ENCODE results near the gene SNRK.

SNRK gene

DNA sequence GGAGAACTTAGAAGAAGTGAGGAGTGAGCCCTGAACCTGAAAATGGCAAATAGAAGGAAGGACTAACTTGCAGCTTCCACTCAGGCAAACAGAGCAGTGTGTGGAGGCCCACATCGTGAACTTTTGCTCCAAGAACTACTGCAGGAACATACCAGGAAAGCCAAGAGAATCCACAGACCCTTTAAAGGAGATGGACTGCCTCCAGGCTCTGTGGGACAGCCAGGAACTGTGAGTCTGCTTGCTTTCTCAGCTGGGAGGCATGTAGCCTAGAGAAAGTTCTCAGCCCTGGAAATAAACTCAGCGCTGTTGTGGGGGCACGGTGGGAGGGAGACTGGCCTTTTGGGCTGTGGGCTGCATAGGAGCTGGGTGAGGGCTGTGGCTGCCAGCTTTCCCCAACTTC, 93.0 kb downstream of the SNRK start:
- Histone ChIP-seq H3K27me3 (ENCODE audit: control insufficient read depth, insufficient read depth, low read length) (no peaks in the 10 kb centered on the region), H3K4me1 (no peaks in the 10 kb centered on the region), H2AFZ (no peak overlapping the region), H3K79me2 (no peaks in the 10 kb centered on the region), H3K9me3 (ENCODE audit: control insufficient read depth, low read length) (no peaks in the 10 kb centered on the region), H3K4me2 (ENCODE audit: low read length) (no peak overlapping the region), H3K36me3 (ENCODE audit: control insufficient read depth, insufficient read depth, low read length) (no peaks in the 10 kb centered on the region), H3K9ac (no peak overlapping the region), H3K4me3 (ENCODE audit: low read depth, low read length) (no peak overlapping the region), H3K27ac (no peak overlapping the region)
- TF ChIP-seq CTCF (IDR thresholded peaks at IDR 0.05) = no peak

- Histone ChIP-seq H3K79me2 (peaks cover 3% of the 10 kb centered on the region), H3K27me3 (ENCODE audit: control insufficient read depth, insufficient read depth, low read length) (no peaks in the 10 kb centered on the region), H3K36me3 (ENCODE audit: control insufficient read depth, insufficient read depth, low read length) (no peaks in the 10 kb centered on the region), H3K4me3 (ENCODE audit: low read depth, low read length) (no peak overlapping the region), H3K27ac (no peak overlapping the region), H3K9ac (no peak overlapping the region), H3K9me3 (ENCODE audit: control insufficient read depth, low read length) (no peaks in the 10 kb centered on the region), H2AFZ (no peak overlapping the region), H3K4me1 (no peaks in the 10 kb centered on the region), H3K4me2 (ENCODE audit: low read length) (no peak overlapping the region)
- no peak for TF ChIP-seq CTCF (IDR thresholded peaks at IDR 0.05)
These were observed 101.8 kb downstream of the SNRK start for GRCh38 chr3:43388175-43388574.

DNA sequence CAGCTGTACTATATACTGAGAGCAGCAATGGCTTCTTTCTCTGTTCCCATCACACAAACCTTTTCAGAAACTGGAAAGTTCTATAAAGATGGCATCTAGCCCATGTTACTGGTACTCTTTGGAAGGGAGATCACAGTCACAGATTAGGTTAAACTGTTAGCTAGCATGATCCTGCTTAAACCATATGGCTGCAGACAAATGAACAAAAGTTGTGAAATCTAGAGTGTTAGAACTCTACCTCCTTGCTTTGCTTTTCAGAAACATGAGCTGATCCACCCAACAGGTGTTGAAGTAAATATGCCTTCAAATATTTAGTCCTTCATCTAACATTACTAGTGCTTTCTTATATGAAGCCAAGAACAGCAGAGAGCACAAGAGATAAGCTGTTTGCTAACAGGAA, 102.6 kb downstream of the SNRK start:
- no peaks in the 10 kb centered on the region for H3K27me3 ChIP-seq (ENCODE audit: control insufficient read depth, insufficient read depth, low read length)
- H3K9me3 ChIP-seq (ENCODE audit: control insufficient read depth, low read length) = no peaks in the 10 kb centered on the region
- H3K9ac ChIP-seq = no peak overlapping the region
- no peaks in the 10 kb centered on the region for H3K4me1 ChIP-seq
- no peak overlapping the region for H3K4me3 ChIP-seq (ENCODE audit: low read depth, low read length)
- H3K4me2 ChIP-seq (ENCODE audit: low read length) = no peak overlapping the region
- H3K27ac ChIP-seq = peak overlapping the region; percentile 75
- no peak for TF ChIP-seq CTCF (IDR thresholded peaks at IDR 0.05)
- H2AFZ ChIP-seq = no peak overlapping the region
- no peaks in the 10 kb centered on the region for H3K36me3 ChIP-seq (ENCODE audit: control insufficient read depth, insufficient read depth, low read length)
- peaks cover 3% of the 10 kb centered on the region for H3K79me2 ChIP-seq

GRCh38 chr3:43389388-43390254, 103.3 kb downstream of the SNRK start:
- Histone ChIP-seq H3K9ac (no peak overlapping the region), H3K4me2 (ENCODE audit: low read length) (no peak overlapping the region), H3K79me2 (peaks cover 3% of the 10 kb centered on the region), H3K27me3 (ENCODE audit: control insufficient read depth, insufficient read depth, low read length) (no peaks in the 10 kb centered on the region), H2AFZ (no peak overlapping the region), H3K4me3 (ENCODE audit: low read depth, low read length) (no peak overlapping the region), H3K36me3 (ENCODE audit: control insufficient read depth, insufficient read depth, low read length) (no peaks in the 10 kb centered on the region), H3K4me1 (no peaks in the 10 kb centered on the region), H3K9me3 (ENCODE audit: control insufficient read depth, low read length) (no peaks in the 10 kb centered on the region), H3K27ac (peak overlapping the region; percentile 76)
- TF ChIP-seq CTCF (IDR thresholded peaks at IDR 0.05) = no peak

GRCh38 chr3:43390255-43390588, 103.9 kb downstream of the SNRK start:
- H3K9ac ChIP-seq = no peak overlapping the region
- H3K27me3 ChIP-seq (ENCODE audit: control insufficient read depth, insufficient read depth, low read length) = no peaks in the 10 kb centered on the region
- H3K4me1 ChIP-seq = no peaks in the 10 kb centered on the region
- no peak overlapping the region for H3K4me3 ChIP-seq (ENCODE audit: low read depth, low read length)
- TF ChIP-seq CTCF (IDR thresholded peaks at IDR 0.05) = no peak
- no peak overlapping the region for H2AFZ ChIP-seq
- no peaks in the 10 kb centered on the region for H3K9me3 ChIP-seq (ENCODE audit: control insufficient read depth, low read length)
- no peak overlapping the region for H3K4me2 ChIP-seq (ENCODE audit: low read length)
- no peaks in the 10 kb centered on the region for H3K79me2 ChIP-seq
- H3K36me3 ChIP-seq (ENCODE audit: control insufficient read depth, insufficient read depth, low read length) = no peaks in the 10 kb centered on the region
- H3K27ac ChIP-seq = peak overlapping the region; percentile 76

Data from parathyroid adenoma (tissue), 2 donors.